OCI-LY1 (cell line): Measurements from ENCODE around the gene C16orf95.
A peak's percentile ranks its signal among the peaks of the same experiment; 100 is the strongest.

Experiments used
- H2AFZ ChIP-seq: fragments of 200-600 bp; sonication (generic), shearing (Covaris generic); 2 replicates; pipeline ENCODE4 v1.6.0; 2014; ENCODE audit warnings: antibody characterized with exemption, mild to moderate bottlenecking, low read length
- H3F3A ChIP-seq: fragments of 200-600 bp; sonication (generic), shearing (Covaris generic); 2 replicates; pipeline ENCODE4 v1.6.0; 2014; ENCODE audit warnings: mild to moderate bottlenecking, antibody characterized with exemption, low read length, moderate library complexity; ENCODE audit not compliant: insufficient read depth
- H3K27ac ChIP-seq: fragments of 200-600 bp; sonication (generic); 2 replicates; pipeline ENCODE4 v1.5.1; 2014; ENCODE audit warnings: low read length, mixed run types, mild to moderate bottlenecking, low read depth; ENCODE audit not compliant: poor library complexity, severe bottlenecking
- H3K27me3 ChIP-seq: fragments of 200-600 bp; sonication (generic); 2 replicates; pipeline ENCODE4 v1.6.0; 2014; ENCODE audit warnings: antibody characterized with exemption, mild to moderate bottlenecking, low read length, moderate library complexity; ENCODE audit not compliant: insufficient read depth
- H3K36me3 ChIP-seq: fragments of 200-600 bp; sonication (generic); 2 replicates; pipeline ENCODE4 v1.6.1; 2014; ENCODE audit warnings: mild to moderate bottlenecking, antibody characterized with exemption, low read length, moderate library complexity, mixed read lengths; ENCODE audit not compliant: insufficient read depth
- H3K4me1 ChIP-seq: fragments of 200-600 bp; sonication (generic); 2 replicates; pipeline ENCODE4 v1.5.1; 2014; ENCODE audit warnings: mild to moderate bottlenecking, low read length, moderate library complexity; ENCODE audit not compliant: insufficient read depth, severe bottlenecking
- H3K4me2 ChIP-seq: fragments of 200-600 bp; sonication (generic), shearing (Covaris generic); 2 replicates; pipeline ENCODE4 v1.6.1; 2014; ENCODE audit warnings: low read length
- H3K4me3 ChIP-seq: fragments of 200-600 bp; sonication (generic); 2 replicates; pipeline ENCODE4 v1.5.1; 2014; ENCODE audit warnings: low read length, low read depth, mild to moderate bottlenecking, mixed read lengths; ENCODE audit not compliant: poor library complexity, severe bottlenecking
- H3K79me2 ChIP-seq: fragments of 200-600 bp; shearing (Covaris generic); 2 replicates; pipeline ENCODE4 v1.6.1; 2016; ENCODE audit warnings: mixed run types, low read length, mixed read lengths; ENCODE audit not compliant: insufficient read depth
- H3K9ac ChIP-seq: fragments of 200-600 bp; sonication (generic), shearing (Covaris generic); 2 replicates; pipeline ENCODE4 v1.6.1; 2014; ENCODE audit warnings: mild to moderate bottlenecking, low read length, mixed read lengths
- H3K9me2 ChIP-seq: fragments of 200-600 bp; sonication (generic), shearing (Covaris generic); 2 replicates; pipeline ENCODE4 v1.6.1; 2014; ENCODE audit warnings: low read depth, mild to moderate bottlenecking, low read length, mixed read lengths
- H3K9me3 ChIP-seq: fragments of 200-600 bp; shearing (Covaris generic); 2 replicates; pipeline ENCODE4 v1.6.1; 2014; ENCODE audit warnings: low read length, mixed read lengths
- H4K20me1 ChIP-seq: fragments of 200-600 bp; sonication (generic), shearing (Covaris generic); 2 replicates; pipeline ENCODE4 v1.6.0; 2016; ENCODE audit warnings: mild to moderate bottlenecking, low read length; ENCODE audit not compliant: insufficient read depth
- CTCF ChIP-seq: fragments of 200-600 bp; sonication (generic), shearing (Covaris generic); IDR thresholded peaks from 2 replicates; pipeline ENCODE4 v1.5.1; 2017; ENCODE audit warnings: mild to moderate bottlenecking, antibody characterized with exemption, low read length, moderate library complexity, mixed read lengths
- EZH2 ChIP-seq: fragments of 200-600 bp; sonication (generic), shearing (Covaris generic); IDR thresholded peaks from 2 replicates; pipeline ENCODE4 v1.8.0; 2017; ENCODE audit warnings: borderline replicate concordance, mixed run types, mild to moderate bottlenecking, antibody characterized with exemption, low read length, moderate library complexity, mixed read lengths

The C16orf95 gene

GRCh38 chr16:87320510-87321227 is 3.5 kb upstream of the C16orf95 start:
- Histone ChIP-seq H3K4me1 (peaks cover 19% of the 10 kb centered on the region), H3K9me2 (no peaks in the 10 kb centered on the region), H2AFZ (no peak overlapping the region), H3F3A (no peaks in the 10 kb centered on the region), H3K9me3 (no peaks in the 10 kb centered on the region), H3K27ac (no peak overlapping the region), H3K79me2 (peaks cover 12% of the 10 kb centered on the region), H3K4me3 (no peak overlapping the region), H4K20me1 (no peaks in the 10 kb centered on the region), H3K4me2 (no peak overlapping the region), H3K27me3 (no peaks in the 10 kb centered on the region), H3K9ac (no peak overlapping the region), H3K36me3 (peaks cover 5% of the 10 kb centered on the region; the same call in 1 of the 2 replicates)
- no peak for TF ChIP-seq CTCF
- no peak for TF ChIP-seq EZH2

- no peaks in the 10 kb centered on the region for H3K27me3 ChIP-seq
- H3K36me3 ChIP-seq, result peaks cover 5% of the 10 kb centered on the region; the same call in 1 of the 2 replicates
- no peak overlapping the region for H3K4me2 ChIP-seq
- H3K4me1 ChIP-seq, result peaks cover 19% of the 10 kb centered on the region
- H3F3A ChIP-seq, result no peaks in the 10 kb centered on the region
- H2AFZ ChIP-seq, result no peak overlapping the region
- no peaks in the 10 kb centered on the region for H3K9me3 ChIP-seq
- H3K4me3 ChIP-seq, result no peak overlapping the region
- H3K27ac ChIP-seq, result no peak overlapping the region
- H3K9ac ChIP-seq, result no peak overlapping the region
- no peaks in the 10 kb centered on the region for H4K20me1 ChIP-seq
- H3K9me2 ChIP-seq, result no peaks in the 10 kb centered on the region
- H3K79me2 ChIP-seq, result peaks cover 12% of the 10 kb centered on the region
- TF ChIP-seq EZH2, result no peak
- no peak for TF ChIP-seq CTCF
Observed at GRCh38 chr16:87319997-87320491, 2.9 kb upstream of the C16orf95 start.

GRCh38 chr16:87319011-87319410 is 1.8 kb upstream of the C16orf95 start:
- peaks cover 5% of the 10 kb centered on the region for H3K36me3 ChIP-seq
- H3K4me1 ChIP-seq, result peaks cover 19% of the 10 kb centered on the region
- no peak overlapping the region for H2AFZ ChIP-seq
- H3F3A ChIP-seq, result no peaks in the 10 kb centered on the region
- H3K9ac ChIP-seq, result no peak overlapping the region; the same call in 1 of the 2 replicates
- no peaks in the 10 kb centered on the region for H4K20me1 ChIP-seq
- peak overlapping the region; percentile 80 for H3K4me3 ChIP-seq
- no peak for TF ChIP-seq CTCF
- TF ChIP-seq EZH2, result no peak
- peak overlapping the region; percentile 90 for H3K4me2 ChIP-seq
- no peak overlapping the region for H3K27ac ChIP-seq
- H3K27me3 ChIP-seq, result no peaks in the 10 kb centered on the region
- H3K9me2 ChIP-seq, result no peaks in the 10 kb centered on the region
- H3K9me3 ChIP-seq, result no peaks in the 10 kb centered on the region
- H3K79me2 ChIP-seq, result peaks cover 12% of the 10 kb centered on the region
